Esophagus (tissue), 2 donors: ENCODE measurements around the gene RASAL2. TPM values are rescaled to one million over a fixed set of nuclear protein-coding genes. Genes with fewer than 3 reads are reported as not detected.

ENCODE experiments used
- H3K27ac ChIP-seq, 2 donors: one replicate each; pipeline ENCODE4 v1.5.1; 2013; ENCODE audit warnings: low read depth in 2 of 2, mild to moderate bottlenecking in 2 of 2, inconsistent platforms in 1 of 2, low read length in 1 of 2, moderate library complexity in 1 of 2
- H3K27me3 ChIP-seq, 2 donors: one replicate each; pipeline ENCODE4 v1.6.1; 2013; ENCODE audit warnings: low read length in 2 of 2, control low read depth in 1 of 2, mild to moderate bottlenecking in 1 of 2; ENCODE audit not compliant: insufficient read depth in 2 of 2, control insufficient read depth in 1 of 2
- H3K36me3 ChIP-seq, 2 donors: one replicate each; pipeline ENCODE4 v1.6.1; 2013; ENCODE audit warnings: low read length in 1 of 2; ENCODE audit not compliant: control insufficient read depth in 2 of 2, insufficient read depth in 2 of 2
- H3K4me1 ChIP-seq, 2 donors: one replicate each; pipeline ENCODE4 v1.6.1; 2013; ENCODE audit warnings: low read length in 1 of 2; ENCODE audit not compliant: control insufficient read depth in 2 of 2, insufficient read depth in 2 of 2
- H3K4me3 ChIP-seq, 2 donors: one replicate each; pipeline ENCODE4 v1.5.1; 2013; ENCODE audit warnings: low read length in 2 of 2, mild to moderate bottlenecking in 2 of 2, low read depth in 1 of 2, moderate library complexity in 1 of 2
- H3K9me3 ChIP-seq, 2 donors: one replicate each; pipeline ENCODE4 v1.6.1; 2013; ENCODE audit warnings: mild to moderate bottlenecking in 2 of 2, low read depth in 1 of 2, low read length in 1 of 2, moderate library complexity in 1 of 2; ENCODE audit not compliant: control insufficient read depth in 2 of 2, insufficient read depth in 1 of 2
- WGBS, 2 donors: extraction: QIAGEN DNeasy Blood & Tissue Kit; methylation state at CpG; one replicate each; pipeline ENCODE4 v1.1.7; 2013; 5-methylcytosine and 5-hydroxymethylcytosine counted together
- polyA plus RNA-seq, 2 donors: library from polyadenylated mRNA; stranded (reverse); fragments of 200-250 nt; gene quantifications; one replicate each; pipeline ENCODE4 v1.2.3, GENCODE V29; 2013
- donor health status: healthy with polysubstance abuse.
- donor health status: Bipolar disorder and iron deficiency.

The RASAL2 gene
- polyA plus RNA-seq, 2 donors = 13.3 to 14.3 TPM

- no peak overlapping the region for H3K4me3 ChIP-seq
- no peaks in the 10 kb centered on the region for H3K36me3 ChIP-seq
- WGBS, 2 donors = 90 to 93% methylated on average over 16 of the region's 16 CpGs
- H3K27me3 ChIP-seq = no peaks in the 10 kb centered on the region
- H3K4me1 ChIP-seq = peaks cover 0 to 4% of the 10 kb centered on the region in 2 donors
- peaks cover 0 to 2% of the 10 kb centered on the region in 2 donors for H3K9me3 ChIP-seq
- H3K27ac ChIP-seq = no peak overlapping the region
Measured at GRCh38 chr1:178495741-178496409, 402.0 kb downstream of the RASAL2 start.

- 93 to 95% methylated on average over 26 of the region's 26 CpGs for WGBS, 2 donors
- no peak within 1 kb of the TSS for H3K27ac ChIP-seq
- H3K27me3 ChIP-seq = no peaks in the 10 kb centered on the region
- H3K4me1 ChIP-seq = peaks cover 0 to 4% of the 10 kb centered on the region in 2 donors
- H3K4me3 ChIP-seq = no peak within 1 kb of the TSS
- no peaks in the 10 kb centered on the region for H3K9me3 ChIP-seq
- H3K36me3 ChIP-seq = no peaks in the 10 kb centered on the region
Measured at GRCh38 chr1:178496410-178497135, 402.7 kb downstream of the RASAL2 start, which contains the start of gene CLEC20A. TSS of gene CLEC20A (minus strand) at chr1:178496964. CDS start at chr1:178496939, 25 bp downstream.

DNA sequence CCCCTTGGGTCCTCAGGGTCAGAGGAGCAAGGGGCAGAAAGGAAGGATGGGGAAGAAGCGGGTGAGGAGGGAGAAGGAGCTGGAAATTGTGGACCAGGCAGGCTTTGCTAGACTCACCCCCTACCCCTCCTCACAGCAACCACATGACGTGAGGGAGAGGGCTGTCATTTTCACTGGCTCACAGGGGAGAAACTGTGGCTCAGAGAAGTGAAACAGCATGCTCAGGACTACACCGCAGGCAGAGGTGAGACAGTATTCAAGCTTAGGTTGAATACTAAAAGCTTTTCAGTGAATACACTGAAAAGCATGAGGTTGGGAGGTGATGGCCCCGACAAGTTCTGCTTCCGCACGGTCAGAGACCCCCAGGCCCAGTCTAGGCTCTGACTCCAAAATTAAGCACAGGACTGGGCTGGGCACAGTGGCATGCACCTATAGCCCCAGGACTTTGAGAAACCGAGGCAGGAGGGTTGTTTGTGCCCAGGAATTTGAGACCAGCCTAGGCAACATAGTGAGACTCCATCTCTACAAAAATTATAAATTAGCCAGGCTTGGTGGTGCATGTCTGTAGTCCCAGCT is 404.1 kb downstream of the RASAL2 start:
- 85 to 87% methylated on average over 7 of the region's 7 CpGs for WGBS, 2 donors
- H3K27me3 ChIP-seq = no peaks in the 10 kb centered on the region
- peaks cover 0 to 4% of the 10 kb centered on the region in 2 donors for H3K4me1 ChIP-seq
- no peaks in the 10 kb centered on the region for H3K9me3 ChIP-seq
- H3K36me3 ChIP-seq = no peaks in the 10 kb centered on the region
- H3K4me3 ChIP-seq = no peak overlapping the region
- H3K27ac ChIP-seq = no peak overlapping the region

- H3K4me3 ChIP-seq = no peak overlapping the region
- H3K36me3 ChIP-seq = no peaks in the 10 kb centered on the region
- no peaks in the 10 kb centered on the region for H3K27me3 ChIP-seq
- no peak overlapping the region for H3K27ac ChIP-seq
- WGBS, 2 donors = 70% methylated on average over 16 of the region's 16 CpGs
- no peaks in the 10 kb centered on the region for H3K9me3 ChIP-seq
- peaks cover 0 to 4% of the 10 kb centered on the region in 2 donors for H3K4me1 ChIP-seq
Measured at GRCh38 chr1:178498896-178499675, 405.2 kb downstream of the RASAL2 start.

DNA sequence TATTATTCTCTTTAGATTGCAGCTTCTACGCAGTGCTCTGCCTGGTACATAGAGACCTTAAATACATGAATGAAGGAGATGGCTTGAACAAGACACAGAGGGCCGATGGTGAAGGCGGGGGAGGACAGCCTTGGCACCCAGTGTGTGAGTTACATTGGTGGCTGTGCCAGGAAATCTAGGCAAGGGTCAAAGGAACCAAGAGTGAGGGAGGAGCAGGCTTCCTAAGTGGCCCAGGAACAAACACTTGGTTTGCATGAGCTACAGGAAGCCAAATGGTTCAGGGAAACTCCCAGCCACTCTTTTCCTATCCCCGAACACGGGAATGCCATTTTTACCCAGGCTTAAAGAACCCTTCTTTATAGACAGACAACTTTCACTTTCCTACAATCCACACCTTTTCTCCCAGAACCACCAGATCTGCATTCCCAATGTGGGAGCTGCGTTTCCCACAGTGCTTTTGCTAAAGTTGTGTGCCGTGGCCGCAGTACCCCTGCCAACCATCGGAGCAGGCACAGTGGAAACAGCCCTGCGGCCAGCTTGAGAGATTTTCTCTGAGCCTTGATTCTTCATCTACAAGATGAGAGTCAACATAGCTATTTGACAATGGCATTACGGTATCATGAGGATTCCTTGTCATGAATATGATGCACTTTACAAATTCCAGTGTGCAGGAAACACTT is 406.3 kb downstream of the RASAL2 start:
- Histone ChIP-seq H3K4me3 (no peak overlapping the region), H3K9me3 (no peaks in the 10 kb centered on the region), H3K36me3 (no peaks in the 10 kb centered on the region), H3K4me1 (peaks cover 0 to 4% of the 10 kb centered on the region in 2 donors), H3K27ac (no peak overlapping the region), H3K27me3 (no peaks in the 10 kb centered on the region)
- WGBS, 2 donors = 87 to 89% methylated on average over 11 of the region's 11 CpGs

GRCh38 chr1:178500936-178501554 is 407.1 kb downstream of the RASAL2 start:
- no peaks in the 10 kb centered on the region for H3K27me3 ChIP-seq
- H3K4me1 ChIP-seq = peaks cover 0 to 4% of the 10 kb centered on the region in 2 donors
- WGBS, 2 donors = 90 to 93% methylated on average over 10 of the region's 10 CpGs
- H3K36me3 ChIP-seq = no peaks in the 10 kb centered on the region
- no peak overlapping the region for H3K4me3 ChIP-seq
- no peaks in the 10 kb centered on the region for H3K9me3 ChIP-seq
- no peak overlapping the region for H3K27ac ChIP-seq

DNA sequence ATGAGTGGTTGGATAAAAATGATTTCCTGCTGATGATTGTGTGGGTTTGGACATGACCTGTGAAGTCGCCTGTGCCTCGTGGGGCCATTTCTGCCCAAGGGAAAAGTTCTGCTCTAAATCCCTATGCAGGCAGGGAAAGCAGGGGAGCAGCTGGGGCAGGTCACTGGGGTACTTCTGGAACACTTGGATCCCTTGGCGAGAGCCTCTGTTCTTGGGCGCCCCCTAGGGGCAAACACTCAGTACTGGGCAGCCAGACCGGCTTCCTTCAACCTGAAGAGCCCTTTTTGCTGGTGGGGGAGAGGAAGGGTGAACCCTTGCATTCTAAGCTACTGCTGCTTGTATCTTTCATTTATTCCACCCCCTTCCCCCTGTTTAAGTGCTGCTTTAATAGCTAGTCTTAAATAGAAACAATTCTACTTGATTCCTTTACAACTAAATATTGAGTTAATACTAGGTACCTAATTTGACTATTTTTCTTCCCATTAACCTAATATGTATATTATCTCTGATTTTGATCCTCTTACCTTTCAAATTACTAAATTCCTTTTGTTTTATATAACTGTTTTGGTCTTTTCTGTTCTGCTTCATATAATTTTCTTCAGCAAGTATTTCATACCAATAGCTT is 407.9 kb downstream of the RASAL2 start:
- no peaks in the 10 kb centered on the region for H3K27me3 ChIP-seq
- H3K36me3 ChIP-seq = no peaks in the 10 kb centered on the region
- H3K4me1 ChIP-seq = peaks cover 0 to 4% of the 10 kb centered on the region in 2 donors
- no peak overlapping the region for H3K27ac ChIP-seq
- 27 to 31% methylated on average over 5 of the region's 5 CpGs for WGBS, 2 donors
- no peak overlapping the region for H3K4me3 ChIP-seq
- no peaks in the 10 kb centered on the region for H3K9me3 ChIP-seq

DNA sequence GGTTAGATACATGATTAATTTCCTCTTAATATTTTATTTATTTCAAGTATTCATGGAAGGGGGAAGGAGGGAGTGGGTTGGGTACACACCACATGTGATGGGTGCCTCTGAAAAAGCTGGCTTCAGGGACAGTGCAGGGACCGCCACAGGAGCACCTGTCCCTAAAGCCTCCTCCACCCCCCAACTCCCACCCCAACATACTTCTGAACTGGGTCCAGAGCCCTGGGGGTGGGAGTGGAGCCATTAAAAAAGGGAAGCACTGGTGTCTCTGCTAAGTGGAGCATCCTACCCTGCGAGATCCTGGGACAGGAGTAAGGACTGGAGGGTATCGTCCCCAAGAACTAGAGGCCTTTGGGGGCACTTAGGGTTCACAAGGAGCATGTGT is 408.4 kb downstream of the RASAL2 start:
- H3K9me3 ChIP-seq = no peaks in the 10 kb centered on the region
- no peaks in the 10 kb centered on the region for H3K36me3 ChIP-seq
- H3K4me1 ChIP-seq = peaks cover 0 to 4% of the 10 kb centered on the region in 2 donors
- no peak overlapping the region for H3K27ac ChIP-seq
- H3K4me3 ChIP-seq = no peak overlapping the region
- 88 to 89% methylated on average over 3 of the region's 3 CpGs for WGBS, 2 donors
- H3K27me3 ChIP-seq = no peaks in the 10 kb centered on the region
